ENCODE results near the gene EMP1. TPM values are rescaled to one million over a fixed set of nuclear protein-coding genes. Genes with fewer than 3 reads are reported as not detected.

Gene EMP1
- 204 and 310 TPM in 2 replicates for total RNA-seq

GRCh38 chr12:13196130-13196921 is at the start of gene EMP1:
TSS of gene EMP1 (plus strand) at chr12:13196726. CDS start at chr12:13211511, 14,785 bp downstream.

Other genes with a start within 250 kb of the EMP1 start
- gene GPRC5D, start 244.6 kb upstream of the EMP1 start, total RNA-seq: not detected in 2 replicates
- gene HEBP1, start 196.5 kb upstream of the EMP1 start, total RNA-seq: 10.4 and 13.4 TPM in 2 replicates
- gene FAM234B, start 152.3 kb upstream of the EMP1 start, total RNA-seq: 6.2 and 12.9 TPM in 2 replicates
- gene GSG1, start 93.1 kb upstream of the EMP1 start, total RNA-seq: not detected in 2 replicates

Measured in epithelial cell of umbilical artery (primary cell).